Cardiac muscle cell (in vitro differentiated cells and primary cell): ENCODE measurements around the gene COG1. TPM values are rescaled to one million over a fixed set of nuclear protein-coding genes. Genes with fewer than 3 reads are reported as not detected.
A peak's percentile ranks its signal among the peaks of the same experiment; 100 is the strongest.

Experiments
- DNase-seq, 2 donors: peaks; one replicate each; pipeline versions ENCODE4 v3.0.0 to v3.0.0-alpha.2; 2010 to 2017; ENCODE audit warnings: low read depth in 1 of 2, low spot score in 1 of 2
- H3K27ac ChIP-seq: fragments of 200-600 bp; sonication (generic); 2 replicates; pipeline ENCODE4 v1.5.1; 2016
- H3K27me3 ChIP-seq: fragments of 200-600 bp; sonication (generic); 2 replicates; pipeline ENCODE4 v1.6.0; 2016; ENCODE audit warnings: control low read depth
- H3K36me3 ChIP-seq: fragments of 200-600 bp; sonication (generic); 2 replicates; pipeline ENCODE4 v1.5.1; 2016; ENCODE audit warnings: control low read depth
- H3K4me1 ChIP-seq: fragments of 200-600 bp; sonication (generic); 2 replicates; pipeline ENCODE4 v1.8.1; 2017; ENCODE audit warnings: low read depth, mild to moderate bottlenecking, mixed run types
- H3K4me3 ChIP-seq: fragments of 200-600 bp; sonication (generic); 2 replicates; pipeline ENCODE4 v1.5.1; 2016; ENCODE audit warnings: mild to moderate bottlenecking
- H3K9me3 ChIP-seq: fragments of 200-600 bp; sonication (generic); 2 replicates; pipeline ENCODE4 v1.5.1; 2017; ENCODE audit warnings: low read depth, mild to moderate bottlenecking, control low read depth
- polyA plus RNA-seq: library from polyadenylated mRNA; unstranded; fragments of >200 nt; fragmentation: Nextera tagmentation; extraction: Ambion mirVana; gene quantifications from 2 replicates; pipeline ENCODE4 v1.2.1, GENCODE V29; 2016
- total RNA-seq: library from RNA; depleted of rRNA; stranded (reverse); fragments of >200 nt; gene quantifications from 2 replicates; pipeline ENCODE4 v1.2.3, GENCODE V29; 2016
- TF ChIP-seq, protein P1 (sequence below): IDR thresholded peaks from 2 replicates; pipeline ENCODE4 v1.5.1; 2012; ENCODE audit warnings: low read depth, mild to moderate bottlenecking, low read length

Gene COG1
- total and polyA plus RNA-seq, 2 experiments from 2014 or later: 37.9 to 42.4 TPM

DNA sequence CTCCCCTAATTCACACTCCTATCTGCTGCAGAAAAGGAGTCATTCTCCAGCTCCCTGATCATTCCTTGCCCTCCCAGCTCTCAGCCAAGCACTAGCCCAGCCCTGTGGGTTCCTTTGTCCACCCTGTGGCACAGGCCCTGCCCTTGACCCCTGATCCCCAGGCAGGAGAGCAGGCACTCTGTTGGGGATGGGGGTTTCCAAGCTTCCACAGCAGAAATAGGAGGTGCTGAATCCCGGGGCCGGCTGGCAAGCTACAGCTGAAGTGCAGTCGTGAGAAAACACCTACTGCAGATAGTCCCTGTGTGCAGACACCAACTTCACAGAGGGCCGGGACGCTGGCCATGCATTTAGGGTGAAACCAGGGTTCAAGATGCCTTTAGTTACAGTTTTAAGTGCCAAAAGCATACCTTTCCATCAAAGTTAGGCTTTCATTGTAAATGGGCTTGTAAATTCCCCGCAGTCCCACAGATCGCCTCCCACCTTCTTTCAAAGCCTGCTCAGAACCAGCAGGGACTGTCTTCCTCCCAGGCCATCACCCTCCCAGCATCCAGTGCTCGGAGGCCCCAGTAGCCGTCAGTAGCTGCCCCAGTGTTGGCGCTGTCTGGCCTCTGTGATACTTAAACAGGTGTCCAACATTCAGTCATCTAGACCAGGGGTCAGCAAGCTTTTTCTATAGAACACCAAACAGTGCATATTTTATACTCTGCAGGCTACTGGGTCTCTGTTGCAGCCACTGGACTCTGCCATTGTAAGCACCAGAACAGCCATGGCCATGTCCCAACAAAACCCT is 58.2 kb downstream of the COG1 start:
- no peak for DNase-seq
- H3K27ac ChIP-seq: no peak overlapping the region

DNA sequence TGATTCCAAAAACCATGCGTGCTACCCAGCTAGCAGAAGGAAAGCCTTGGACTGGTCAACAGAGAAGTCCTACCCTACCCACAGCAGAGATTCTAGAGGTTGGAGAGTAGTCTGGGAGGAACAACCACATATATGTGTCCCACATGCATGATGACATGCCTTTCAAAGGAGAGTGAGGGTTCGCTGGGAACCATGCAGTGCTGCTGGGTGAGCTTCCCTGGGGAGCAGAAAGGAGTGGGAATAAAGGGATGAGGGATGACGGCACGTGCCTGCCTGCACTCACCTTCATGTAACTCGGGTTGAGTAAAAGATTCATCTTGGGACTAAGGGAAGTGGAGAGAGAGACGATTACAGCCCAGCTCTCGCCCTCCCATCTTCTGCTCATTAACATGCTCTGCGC is 59.0 kb downstream of the COG1 start:
- TF ChIP-seq, protein P1, sequence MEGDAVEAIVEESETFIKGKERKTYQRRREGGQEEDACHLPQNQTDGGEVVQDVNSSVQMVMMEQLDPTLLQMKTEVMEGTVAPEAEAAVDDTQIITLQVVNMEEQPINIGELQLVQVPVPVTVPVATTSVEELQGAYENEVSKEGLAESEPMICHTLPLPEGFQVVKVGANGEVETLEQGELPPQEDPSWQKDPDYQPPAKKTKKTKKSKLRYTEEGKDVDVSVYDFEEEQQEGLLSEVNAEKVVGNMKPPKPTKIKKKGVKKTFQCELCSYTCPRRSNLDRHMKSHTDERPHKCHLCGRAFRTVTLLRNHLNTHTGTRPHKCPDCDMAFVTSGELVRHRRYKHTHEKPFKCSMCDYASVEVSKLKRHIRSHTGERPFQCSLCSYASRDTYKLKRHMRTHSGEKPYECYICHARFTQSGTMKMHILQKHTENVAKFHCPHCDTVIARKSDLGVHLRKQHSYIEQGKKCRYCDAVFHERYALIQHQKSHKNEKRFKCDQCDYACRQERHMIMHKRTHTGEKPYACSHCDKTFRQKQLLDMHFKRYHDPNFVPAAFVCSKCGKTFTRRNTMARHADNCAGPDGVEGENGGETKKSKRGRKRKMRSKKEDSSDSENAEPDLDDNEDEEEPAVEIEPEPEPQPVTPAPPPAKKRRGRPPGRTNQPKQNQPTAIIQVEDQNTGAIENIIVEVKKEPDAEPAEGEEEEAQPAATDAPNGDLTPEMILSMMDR: no peak
- Histone ChIP-seq H3K4me3 (no peak overlapping the region), H3K4me1 (peaks cover 10% of the 10 kb centered on the region), H3K27ac (no peak overlapping the region), H3K9me3 (no peaks in the 10 kb centered on the region), H3K36me3 (peaks cover 5% of the 10 kb centered on the region), H3K27me3 (no peaks in the 10 kb centered on the region)
- no peak for DNase-seq

More for the DNA sequence above, 58.2 kb downstream of the COG1 start:
- Histone ChIP-seq H3K9me3 (no peaks in the 10 kb centered on the region), H3K27me3 (no peaks in the 10 kb centered on the region), H3K4me3 (no peak overlapping the region), H3K4me1 (peaks cover 10% of the 10 kb centered on the region), H3K36me3 (peaks cover 6% of the 10 kb centered on the region)
- TF ChIP-seq, protein P1: no peak

DNA sequence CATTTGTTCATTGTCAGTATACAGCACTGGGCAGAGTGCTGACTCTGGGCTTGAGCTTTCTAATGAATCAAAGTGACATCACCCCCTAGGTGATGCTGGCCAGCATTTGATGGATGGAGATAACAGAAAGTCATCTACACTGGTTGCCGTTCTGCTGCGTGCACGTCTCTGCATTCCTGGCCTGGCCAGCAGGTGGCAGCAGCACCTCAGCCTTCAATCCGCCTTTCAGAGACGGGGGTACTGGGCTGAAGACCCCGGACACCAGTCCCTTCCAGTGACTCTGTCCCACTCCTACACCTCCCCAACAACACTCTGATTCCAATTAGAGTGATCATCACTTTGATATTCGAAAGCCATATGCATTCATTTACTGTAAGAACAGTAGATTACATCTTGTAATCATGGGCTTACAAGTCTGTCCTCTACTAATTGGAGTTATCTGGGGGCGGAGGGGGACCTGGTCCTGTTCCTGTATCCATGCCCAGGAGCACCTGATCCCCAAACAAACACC is 62.9 kb downstream of the COG1 start:
- TF ChIP-seq, protein P1: peak; percentile 95
- H3K4me3 ChIP-seq: no peak overlapping the region
- DNase-seq: peak; percentile 42 to 63

DNA sequence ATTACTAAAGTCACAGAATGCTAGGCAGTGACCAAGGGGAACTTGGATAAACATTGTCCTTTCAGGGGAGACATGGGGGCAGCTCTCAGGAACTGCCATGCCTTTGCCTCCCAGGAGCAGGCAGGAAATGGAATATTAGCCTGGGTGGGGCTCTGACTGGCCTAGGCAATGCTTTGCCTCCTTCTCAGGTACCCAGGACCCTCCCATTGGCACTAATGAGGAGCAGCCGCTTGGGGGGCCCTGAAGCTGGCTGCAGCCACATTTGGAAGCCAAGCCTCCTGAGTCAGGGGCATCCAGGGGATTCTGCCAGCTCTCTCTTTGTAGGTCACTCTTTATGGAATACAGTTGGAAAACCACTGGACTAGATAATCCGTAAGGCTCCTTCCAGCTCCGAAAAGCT is 63.4 kb downstream of the COG1 start:
- Histone ChIP-seq H3K27ac (no peak overlapping the region), H3K36me3 (no peaks in the 10 kb centered on the region), H3K9me3 (no peaks in the 10 kb centered on the region), H3K4me3 (no peak overlapping the region), H3K4me1 (no peaks in the 10 kb centered on the region), H3K27me3 (no peaks in the 10 kb centered on the region)
- TF ChIP-seq, protein P1: no peak
- no peak for DNase-seq

More for the DNA sequence above, 62.9 kb downstream of the COG1 start:
- Histone ChIP-seq H3K9me3 (no peaks in the 10 kb centered on the region), H3K27me3 (no peaks in the 10 kb centered on the region), H3K4me1 (no peaks in the 10 kb centered on the region), H3K27ac (no peak overlapping the region), H3K36me3 (no peaks in the 10 kb centered on the region)

DNA sequence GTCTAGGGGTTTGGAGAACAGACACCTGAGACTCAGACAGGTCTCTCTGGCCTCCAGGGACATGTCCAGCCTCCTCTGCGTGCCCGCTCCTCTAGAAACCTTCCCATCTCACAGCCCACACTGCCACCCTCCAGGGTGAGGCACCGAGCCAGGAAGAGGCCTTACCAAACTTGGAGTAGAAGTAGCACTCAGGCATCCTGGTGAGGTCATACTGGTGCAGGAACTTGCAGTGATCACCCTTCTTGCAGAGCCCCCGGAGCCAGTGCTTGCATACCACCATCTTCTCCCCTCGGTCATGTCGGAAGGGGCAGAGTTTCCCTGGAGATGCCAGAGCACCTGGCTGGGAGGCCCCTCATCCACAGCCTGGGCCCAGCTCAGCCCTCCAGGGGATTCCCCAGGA is 64.7 kb downstream of the COG1 start:
- Histone ChIP-seq H3K27me3 (no peaks in the 10 kb centered on the region), H3K36me3 (no peaks in the 10 kb centered on the region), H3K27ac (no peak overlapping the region), H3K4me1 (peaks cover 5% of the 10 kb centered on the region), H3K9me3 (no peaks in the 10 kb centered on the region), H3K4me3 (no peak overlapping the region)
- TF ChIP-seq, protein P1: no peak
- DNase-seq: no peak

Other genes with a start within 250 kb of the COG1 start
- gene SLC39A11, start 100.4 kb upstream of the COG1 start, total RNA-seq: 10.8 and 11.7 TPM in 2 replicates
- 5.1 and 5.9 TPM in 2 replicates for gene SLC39A11, start 100.4 kb upstream of the COG1 start, polyA plus RNA-seq
- gene SSTR2, start 28.0 kb upstream of the COG1 start, total RNA-seq: 0.12 and 0.18 TPM in 2 replicates
- gene SSTR2, start 28.0 kb upstream of the COG1 start, polyA plus RNA-seq: 0.20 and 0.27 TPM in 2 replicates
- not detected in 2 replicates for gene CPSF4L, start 68.8 kb downstream of the COG1 start, total RNA-seq
- gene CPSF4L, start 68.8 kb downstream of the COG1 start, polyA plus RNA-seq: not detected in 2 replicates
- gene CDC42EP4, start 118.9 kb downstream of the COG1 start, total RNA-seq: 18.9 and 24.9 TPM in 2 replicates
- gene CDC42EP4, start 118.9 kb downstream of the COG1 start, polyA plus RNA-seq: 17.9 and 24.4 TPM in 2 replicates